IMR-90 (cell line): ENCODE measurements around the gene POLA2.

ENCODE experiments used
- RCOR1 ChIP-seq: IDR thresholded peaks from 2 replicates; pipeline ENCODE4 v1.6.1; 2012; ENCODE audit warnings: mild to moderate bottlenecking, low read length, improper control_type of control experiment; ENCODE audit not compliant: insufficient replicate concordance
- TF ChIP-seq, protein P1 (sequence below): conservative IDR thresholded peaks from 2 replicates; pipeline ENCODE4 v1.5.1; 2012; ENCODE audit warnings: mild to moderate bottlenecking, low read depth, low read length, improper control_type of control experiment

DNA sequence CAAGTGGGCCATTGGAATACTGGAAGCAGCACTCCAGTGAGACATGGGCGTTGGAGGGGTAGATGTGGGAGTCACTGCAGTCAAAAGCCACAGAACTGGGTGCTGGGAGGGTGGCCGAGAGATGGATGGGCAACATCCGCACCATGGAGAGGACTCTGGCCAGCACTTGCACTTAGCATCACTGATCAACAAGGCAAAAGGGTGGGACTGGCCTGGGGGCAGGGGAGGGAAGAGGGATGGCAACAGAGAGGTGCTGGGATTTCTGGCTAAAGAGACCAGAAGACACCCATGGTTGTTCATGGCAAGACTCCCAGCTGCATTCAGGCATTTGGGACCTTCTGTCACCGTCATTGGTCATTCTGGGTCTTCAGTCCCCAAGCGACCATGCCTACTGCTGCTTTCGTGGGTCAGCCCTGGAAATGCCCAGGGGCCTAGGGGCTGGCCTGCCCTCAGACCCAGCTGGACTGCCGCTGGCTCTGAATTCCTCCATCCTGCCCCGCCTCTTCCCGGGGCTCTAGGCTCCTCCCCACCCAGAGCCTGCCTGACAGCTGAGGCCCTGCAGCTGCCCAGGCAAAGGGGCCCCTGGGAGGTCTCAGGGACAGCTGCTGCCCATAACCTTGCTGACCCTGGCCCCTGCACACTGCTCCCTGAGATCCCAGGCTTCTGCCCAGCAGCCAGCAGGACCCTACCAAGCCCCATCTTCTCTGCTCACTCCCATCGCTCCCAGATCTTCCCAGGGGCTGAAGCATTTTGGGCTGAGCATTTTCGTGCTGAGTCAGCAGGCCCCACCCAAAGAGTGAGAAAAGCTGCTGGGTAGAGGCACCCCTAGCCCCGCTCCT lies 39.9 kb downstream of the POLA2 start:
- TF ChIP-seq, protein P1, sequence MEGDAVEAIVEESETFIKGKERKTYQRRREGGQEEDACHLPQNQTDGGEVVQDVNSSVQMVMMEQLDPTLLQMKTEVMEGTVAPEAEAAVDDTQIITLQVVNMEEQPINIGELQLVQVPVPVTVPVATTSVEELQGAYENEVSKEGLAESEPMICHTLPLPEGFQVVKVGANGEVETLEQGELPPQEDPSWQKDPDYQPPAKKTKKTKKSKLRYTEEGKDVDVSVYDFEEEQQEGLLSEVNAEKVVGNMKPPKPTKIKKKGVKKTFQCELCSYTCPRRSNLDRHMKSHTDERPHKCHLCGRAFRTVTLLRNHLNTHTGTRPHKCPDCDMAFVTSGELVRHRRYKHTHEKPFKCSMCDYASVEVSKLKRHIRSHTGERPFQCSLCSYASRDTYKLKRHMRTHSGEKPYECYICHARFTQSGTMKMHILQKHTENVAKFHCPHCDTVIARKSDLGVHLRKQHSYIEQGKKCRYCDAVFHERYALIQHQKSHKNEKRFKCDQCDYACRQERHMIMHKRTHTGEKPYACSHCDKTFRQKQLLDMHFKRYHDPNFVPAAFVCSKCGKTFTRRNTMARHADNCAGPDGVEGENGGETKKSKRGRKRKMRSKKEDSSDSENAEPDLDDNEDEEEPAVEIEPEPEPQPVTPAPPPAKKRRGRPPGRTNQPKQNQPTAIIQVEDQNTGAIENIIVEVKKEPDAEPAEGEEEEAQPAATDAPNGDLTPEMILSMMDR = no peak
- no peak for TF ChIP-seq RCOR1
